Neural progenitor cell (in vitro differentiated cells): Measurements from ENCODE around the gene PRPF40A. TPM values are rescaled to one million over a fixed set of nuclear protein-coding genes. Genes with fewer than 3 reads are reported as not detected.

Experiments
- DNase-seq: peaks from one replicate; pipeline ENCODE4 v3.0.0-alpha.2; 2016; ENCODE audit warnings: low spot score
- H2AFZ ChIP-seq: fragments of 200-600 bp; sonication (generic); replicated peaks from 2 replicates; pipeline ENCODE4 v1.6.1; 2016; ENCODE audit warnings: antibody characterized with exemption
- H3F3A ChIP-seq: fragments of 200-600 bp; sonication (generic); 2 replicates; pipeline ENCODE4 v1.6.1; 2016; ENCODE audit warnings: antibody characterized with exemption, low read depth
- H3K27ac ChIP-seq: fragments of 200-600 bp; sonication (generic); 2 replicates; pipeline ENCODE4 v1.5.1; 2016; ENCODE audit warnings: mild to moderate bottlenecking
- H3K27me3 ChIP-seq: fragments of 200-600 bp; sonication (generic); 2 replicates; pipeline ENCODE4 v1.6.1; 2016; ENCODE audit warnings: mild to moderate bottlenecking, moderate library complexity
- H3K36me3 ChIP-seq: fragments of 200-600 bp; sonication (generic); 2 replicates; pipeline ENCODE4 v1.5.1; 2016
- H3K4me1 ChIP-seq: fragments of 200-600 bp; sonication (generic); 2 replicates; pipeline ENCODE4 v1.6.1; 2016; ENCODE audit warnings: mixed run types
- H3K4me2 ChIP-seq: fragments of 200-600 bp; sonication (generic); 2 replicates; pipeline ENCODE4 v1.6.1; 2016
- H3K4me3 ChIP-seq: fragments of 200-600 bp; sonication (generic); 2 replicates; pipeline ENCODE4 v1.5.1; 2016
- H3K79me2 ChIP-seq: fragments of 200-600 bp; sonication (generic); 2 replicates; pipeline ENCODE4 v1.6.1; 2016; ENCODE audit warnings: low read depth
- H3K9ac ChIP-seq: fragments of 200-600 bp; sonication (generic); 2 replicates; pipeline ENCODE4 v1.6.1; 2016
- H3K9me3 ChIP-seq: fragments of 200-600 bp; sonication (generic); 2 replicates; pipeline ENCODE4 v1.5.1; 2016; ENCODE audit warnings: low read depth
- H4K20me1 ChIP-seq: fragments of 200-600 bp; sonication (generic); 2 replicates; pipeline ENCODE4 v1.6.1; 2016; ENCODE audit warnings: low read depth
- H3K27ac Mint-ChIP-seq: 3 replicates; pipeline ENCODE4 v1.8.0; 2021; ENCODE audit warnings: mixed read lengths
- H3K27me3 Mint-ChIP-seq: 2 replicates; pipeline ENCODE4 v1.8.0; 2022; ENCODE audit warnings: low read depth, mild to moderate bottlenecking, inconsistent platforms, moderate library complexity, mixed read lengths; ENCODE audit not compliant: insufficient read depth
- H3K36me3 Mint-ChIP-seq: 3 replicates; pipeline ENCODE4 v1.8.0; 2021; ENCODE audit warnings: mixed read lengths
- H3K4me1 Mint-ChIP-seq: 3 replicates; pipeline ENCODE4 v1.8.0; 2021; ENCODE audit warnings: mixed read lengths
- H3K4me3 Mint-ChIP-seq: 3 replicates; pipeline ENCODE4 v1.8.0; 2021; ENCODE audit warnings: mild to moderate bottlenecking, moderate library complexity, mixed read lengths
- H3K9me3 Mint-ChIP-seq: 3 replicates; pipeline ENCODE4 v1.8.0; 2020; ENCODE audit warnings: mixed read lengths
- EZH2 ChIP-seq: fragments of 200-600 bp; sonication (generic); IDR thresholded peaks from 2 replicates; pipeline ENCODE4 v1.6.1; 2017; ENCODE audit warnings: antibody characterized with exemption, mild to moderate bottlenecking, moderate library complexity
- EZH2phosphoT487 ChIP-seq: fragments of 200-600 bp; sonication (generic); IDR thresholded peaks from 2 replicates; pipeline ENCODE4 v1.6.1; 2017; ENCODE audit warnings: antibody characterized with exemption
- total RNA-seq: library from RNA; depleted of rRNA; stranded (reverse); fragments of >200 nt; gene quantifications from 2 replicates; pipeline ENCODE4 v1.2.3, GENCODE V29; 2015; ENCODE audit warnings: low replicate concordance
- TF ChIP-seq, protein P1 (sequence below): fragments of 200-600 bp; sonication (generic); IDR thresholded peaks from 2 replicates; pipeline ENCODE4 v1.5.1; 2017; ENCODE audit warnings: antibody characterized with exemption, mild to moderate bottlenecking

Gene PRPF40A
- total RNA-seq, 1 donor from 2014 or later, result 257 TPM

DNA sequence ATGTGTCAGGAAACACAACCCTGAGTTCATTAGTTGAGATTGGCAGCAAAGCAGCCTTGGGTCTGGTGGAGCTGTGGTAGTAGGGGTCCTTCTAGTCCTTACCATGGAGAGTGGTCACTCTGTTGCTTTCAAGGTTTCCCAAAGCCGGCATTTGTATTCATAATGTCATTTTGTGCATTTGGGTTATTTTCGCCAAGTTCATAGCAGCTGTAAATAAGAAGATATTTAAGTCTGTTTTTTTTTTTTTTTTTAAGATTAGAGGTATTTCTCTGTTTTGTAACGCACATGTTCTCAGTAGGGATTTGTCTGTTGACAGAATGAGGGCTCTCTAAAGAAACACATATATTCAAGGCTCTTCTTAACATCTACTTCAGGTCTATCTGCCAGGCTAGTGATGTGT lies 114.1 kb downstream of the PRPF40A start:
- no peak for DNase-seq
- H3K27ac ChIP-seq, result no peak overlapping the region

DNA sequence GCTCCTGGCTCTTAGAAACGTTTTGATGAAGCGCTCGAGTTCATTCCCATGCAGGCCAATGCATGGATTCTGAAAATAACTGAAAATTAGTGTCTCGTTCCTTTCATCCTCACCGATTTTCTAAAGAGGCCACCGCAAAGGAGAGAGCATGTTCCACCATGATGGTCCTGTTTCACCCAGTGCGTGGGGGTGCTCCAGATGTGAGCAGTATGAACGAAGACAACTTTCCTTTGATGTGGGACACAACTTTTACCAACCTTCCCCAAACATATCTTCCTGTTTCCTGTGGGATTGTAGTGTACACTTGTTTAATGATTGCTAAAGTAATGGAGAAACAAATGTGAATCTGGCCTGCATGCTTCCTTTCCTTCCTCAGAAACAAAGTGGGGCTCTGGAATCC lies 114.5 kb downstream of the PRPF40A start:
- no peak overlapping the region for H3K9ac ChIP-seq
- no peak for DNase-seq
- TF ChIP-seq EZH2 (no peak), EZH2phosphoT487 (no peak)
- TF ChIP-seq, protein P1, sequence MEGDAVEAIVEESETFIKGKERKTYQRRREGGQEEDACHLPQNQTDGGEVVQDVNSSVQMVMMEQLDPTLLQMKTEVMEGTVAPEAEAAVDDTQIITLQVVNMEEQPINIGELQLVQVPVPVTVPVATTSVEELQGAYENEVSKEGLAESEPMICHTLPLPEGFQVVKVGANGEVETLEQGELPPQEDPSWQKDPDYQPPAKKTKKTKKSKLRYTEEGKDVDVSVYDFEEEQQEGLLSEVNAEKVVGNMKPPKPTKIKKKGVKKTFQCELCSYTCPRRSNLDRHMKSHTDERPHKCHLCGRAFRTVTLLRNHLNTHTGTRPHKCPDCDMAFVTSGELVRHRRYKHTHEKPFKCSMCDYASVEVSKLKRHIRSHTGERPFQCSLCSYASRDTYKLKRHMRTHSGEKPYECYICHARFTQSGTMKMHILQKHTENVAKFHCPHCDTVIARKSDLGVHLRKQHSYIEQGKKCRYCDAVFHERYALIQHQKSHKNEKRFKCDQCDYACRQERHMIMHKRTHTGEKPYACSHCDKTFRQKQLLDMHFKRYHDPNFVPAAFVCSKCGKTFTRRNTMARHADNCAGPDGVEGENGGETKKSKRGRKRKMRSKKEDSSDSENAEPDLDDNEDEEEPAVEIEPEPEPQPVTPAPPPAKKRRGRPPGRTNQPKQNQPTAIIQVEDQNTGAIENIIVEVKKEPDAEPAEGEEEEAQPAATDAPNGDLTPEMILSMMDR, result no peak
- H3K9me3 ChIP-seq, result no peaks in the 10 kb centered on the region
- H3K4me3 Mint-ChIP-seq, result no peak overlapping the region
- peaks cover 19% of the 10 kb centered on the region for H3F3A ChIP-seq
- H3K79me2 ChIP-seq, result no peaks in the 10 kb centered on the region
- H4K20me1 ChIP-seq, result peaks cover 14% of the 10 kb centered on the region
- no peak overlapping the region for H3K27ac ChIP-seq
- H3K36me3 Mint-ChIP-seq, result peaks cover 21% of the 10 kb centered on the region
- H3K27me3 ChIP-seq, result no peaks in the 10 kb centered on the region
- no peak overlapping the region for H3K4me3 ChIP-seq
- no peak overlapping the region for H3K4me2 ChIP-seq
- H2AFZ ChIP-seq, result no peak overlapping the region
- H3K27me3 Mint-ChIP-seq, result peaks cover 2% of the 10 kb centered on the region
- H3K4me1 ChIP-seq, result peaks cover 22% of the 10 kb centered on the region
- peaks cover 36% of the 10 kb centered on the region for H3K4me1 Mint-ChIP-seq
- peak overlapping the region; percentile 86 for H3K27ac Mint-ChIP-seq
- H3K9me3 Mint-ChIP-seq, result no peaks in the 10 kb centered on the region
- H3K36me3 ChIP-seq, result peaks cover 4% of the 10 kb centered on the region

More for the DNA sequence above, 114.1 kb downstream of the PRPF40A start:
- Histone ChIP-seq H2AFZ (no peak overlapping the region), H4K20me1 (peaks cover 14% of the 10 kb centered on the region), H3K9me3 (no peaks in the 10 kb centered on the region), H3K79me2 (no peaks in the 10 kb centered on the region), H3K4me1 (peaks cover 22% of the 10 kb centered on the region), H3K4me2 (no peak overlapping the region), H3K27me3 (no peaks in the 10 kb centered on the region), H3K36me3 (peaks cover 4% of the 10 kb centered on the region), H3K4me3 (no peak overlapping the region), H3F3A (peaks cover 15% of the 10 kb centered on the region), H3K9ac (no peak overlapping the region)
- H3K9me3 Mint-ChIP-seq, result no peaks in the 10 kb centered on the region
- peaks cover 2% of the 10 kb centered on the region for H3K27me3 Mint-ChIP-seq
- H3K4me1 Mint-ChIP-seq, result peaks cover 32% of the 10 kb centered on the region
- peaks cover 17% of the 10 kb centered on the region for H3K36me3 Mint-ChIP-seq
- TF ChIP-seq, protein P1, result no peak
- TF ChIP-seq EZH2phosphoT487 (no peak), EZH2 (no peak)
- no peak overlapping the region for H3K4me3 Mint-ChIP-seq
- peak overlapping the region; percentile 86 for H3K27ac Mint-ChIP-seq

Other genes with a start within 250 kb of the PRPF40A start
- gene ARL6IP6, start 1.2 kb upstream of the PRPF40A start, total RNA-seq, result 80.9 and 104 TPM in 2 replicates